GM06990 (cell line): ENCODE results near the gene CCKAR.

Source experiments
- DNase-seq: peaks from one replicate; pipeline ENCODE4 v3.0.0-alpha.2; 2011; ENCODE audit not compliant: insufficient read length; ENCODE audit errors: extremely low read depth
- H3K27me3 ChIP-seq: replicated peaks from 2 replicates; pipeline ENCODE4 v1.6.0; 2011; ENCODE audit warnings: low read length; ENCODE audit not compliant: control insufficient read depth, insufficient read depth
- H3K36me3 ChIP-seq: 2 replicates; pipeline ENCODE4 v1.5.1; 2011; ENCODE audit warnings: low read length; ENCODE audit not compliant: control insufficient read depth, insufficient read depth
- H3K4me3 ChIP-seq: replicated peaks from 2 replicates; pipeline ENCODE4 v1.5.1; 2011; ENCODE audit warnings: low read depth, mild to moderate bottlenecking, control low read depth, low read length
- CTCF ChIP-seq: IDR thresholded peaks from 2 replicates; pipeline ENCODE4 v1.5.1; 2011; ENCODE audit warnings: low read length, control low read depth, mild to moderate bottlenecking, inconsistent platforms; ENCODE audit not compliant: insufficient read depth, poor library complexity, severe bottlenecking

Gene CCKAR

GRCh38 chr4:26490111-26490959 lies at the start of gene CCKAR:
Gene CCKAR, minus strand, starts transcription at chr4:26490484. Its CDS starts 217 bp downstream, at chr4:26490267.
- TF ChIP-seq CTCF = no peak
- H3K36me3 ChIP-seq = no peaks in the 10 kb centered on the region
- no peak for DNase-seq
- H3K4me3 ChIP-seq = no peak within 1 kb of the TSS
- H3K27me3 ChIP-seq = peaks cover 2% of the 10 kb centered on the region

GRCh38 chr4:26533685-26534084 lies 43.4 kb upstream of the CCKAR start:
- no peak for TF ChIP-seq CTCF
- no peak for DNase-seq
- Histone ChIP-seq H3K4me3 (no peak overlapping the region), H3K27me3 (no peaks in the 10 kb centered on the region), H3K36me3 (no peaks in the 10 kb centered on the region)

GRCh38 chr4:26531491-26532116 lies 41.3 kb upstream of the CCKAR start:
- no peaks in the 10 kb centered on the region for H3K27me3 ChIP-seq
- H3K36me3 ChIP-seq = no peaks in the 10 kb centered on the region
- no peak for DNase-seq
- TF ChIP-seq CTCF = no peak
- no peak overlapping the region for H3K4me3 ChIP-seq

GRCh38 chr4:26530099-26530498 lies 39.8 kb upstream of the CCKAR start:
- Histone ChIP-seq H3K36me3 (no peaks in the 10 kb centered on the region), H3K27me3 (no peaks in the 10 kb centered on the region), H3K4me3 (no peak overlapping the region)
- TF ChIP-seq CTCF = no peak
- no peak for DNase-seq

GRCh38 chr4:26529479-26529878 lies 39.2 kb upstream of the CCKAR start:
- no peak for TF ChIP-seq CTCF
- no peak for DNase-seq
- Histone ChIP-seq H3K27me3 (no peaks in the 10 kb centered on the region), H3K36me3 (no peaks in the 10 kb centered on the region), H3K4me3 (no peak overlapping the region)
